K562 (cell line): Measurements from ENCODE around the gene DDX43. TPM values are rescaled to one million over a fixed set of nuclear protein-coding genes. Genes with fewer than 3 reads are reported as not detected.

ENCODE experiments used
- ATAC-seq: fragments of 200-7000 bp; cut with Tn5 transposase; 3 replicates; pipeline ENCODE4 v1.9.1; 2020; ENCODE audit warnings: moderate library complexity
- BruUV-seq: library from RNA; stranded (reverse); fragments of 400-500 nt; replicated peaks from 2 replicates; lab custom pipeline; 2021; lab: Mats Ljungman, UMichigan
- CTCF ChIA-PET: fragments of 300-600 bp; formaldehyde crosslinking; extraction: SDS; loops from one replicate; lab custom pipeline; 2021; ENCODE audit warnings: low intra/inter-chr PET ratio; lab: Yijun Ruan, JAX
- POLR2A ChIA-PET: fragments of 300-600, 350-650 bp; sonication (Branson Sonifier 250); formaldehyde crosslinking; extraction: SDS; loops from one replicate; lab custom pipeline; 2021; ENCODE audit warnings: antibody characterized with exemption, inconsistent platforms; lab: Yijun Ruan, JAX
- DNase-seq, 4 experiments: peaks; one replicate each; pipeline versions ENCODE4 v3.0.0 to v3.0.0-alpha.2; 2011 to 2018; ENCODE audit warnings: low spot score in 3 of 4, mixed read lengths in 3 of 4; ENCODE audit errors: extremely low read depth in 1 of 4
- FAIRE-seq: peaks from 2 replicates; lab custom pipeline; 2011; peaks lifted over from hg19 to GRCh38; lab: Jason Lieb, UNC
- H2AFZ ChIP-seq: 2 replicates; pipeline ENCODE4 v1.6.0; 2011; ENCODE audit warnings: low read depth, low read length, control low read depth, inconsistent platforms
- H3K27ac ChIP-seq: fragments of 200-600 bp; 3 replicates; pipeline ENCODE4 v1.8.0; 2011; ENCODE audit warnings: low read depth, mild to moderate bottlenecking, control low read depth, inconsistent platforms, low read length, moderate library complexity, mixed read lengths; ENCODE audit errors: extremely low read depth
- H3K27me3 ChIP-seq, 2 experiments: fragments of 300-600 bp in 1 of 2; 2 replicates in 1 of 2; 3 replicates in 1 of 2; pipeline versions ENCODE4 v1.6.0 to v1.8.0; 2011; ENCODE audit warnings: inconsistent platforms in 2 of 2, low read length in 2 of 2, mild to moderate bottlenecking in 1 of 2, mixed read lengths in 1 of 2, moderate library complexity in 1 of 2; ENCODE audit not compliant: control insufficient read depth in 2 of 2, insufficient read depth in 2 of 2
- H3K36me3 ChIP-seq: fragments of 300-600 bp; 3 replicates; pipeline ENCODE4 v1.8.0; 2011; ENCODE audit warnings: mild to moderate bottlenecking, low read length, inconsistent platforms; ENCODE audit not compliant: control insufficient read depth, insufficient read depth
- H3K4me1 ChIP-seq, 2 experiments: fragments of 200-600 bp in 1 of 2; replicated peaks in 1 of 2; 2 replicates in 1 of 2; 3 replicates in 1 of 2; pipeline versions ENCODE4 v1.5.1 to v1.8.0; 2011; ENCODE audit warnings: inconsistent platforms in 2 of 2, low read length in 2 of 2, mild to moderate bottlenecking in 1 of 2, mixed read lengths in 1 of 2, moderate library complexity in 1 of 2; ENCODE audit not compliant: control insufficient read depth in 2 of 2, insufficient read depth in 2 of 2
- H3K4me2 ChIP-seq: 2 replicates; pipeline ENCODE4 v1.6.1; 2011; ENCODE audit warnings: low read length, control low read depth, inconsistent platforms, mixed read lengths; ENCODE audit not compliant: insufficient read depth
- H3K4me3 ChIP-seq: fragments of 200-600 bp; sonication (generic), shearing (Covaris generic); 2 replicates; pipeline ENCODE4 v1.5.1; 2016; ENCODE audit warnings: control low read depth, inconsistent platforms
- H3K79me2 ChIP-seq: fragments of 200-600 bp; 3 replicates; pipeline ENCODE4 v1.8.0; 2011; ENCODE audit warnings: low read length, inconsistent platforms; ENCODE audit not compliant: control insufficient read depth, insufficient read depth
- H3K9ac ChIP-seq, 2 experiments: 2 replicates each; pipeline versions ENCODE4 v1.6.0 to v1.6.1; 2011; ENCODE audit warnings: low read depth in 2 of 2, low read length in 2 of 2, control low read depth in 1 of 2, inconsistent platforms in 1 of 2, mild to moderate bottlenecking in 1 of 2, mixed read lengths in 1 of 2; ENCODE audit not compliant: insufficient read depth in 1 of 2
- H3K9me1 ChIP-seq: one replicate; pipeline ENCODE4 v1.6.0; 2011; ENCODE audit warnings: inconsistent platforms, mild to moderate bottlenecking, low read length, moderate library complexity; ENCODE audit not compliant: control insufficient read depth, insufficient read depth
- H3K9me3 ChIP-seq: replicated peaks from 2 replicates; pipeline ENCODE4 v1.5.1; 2011; ENCODE audit warnings: low read depth, low read length, inconsistent platforms; ENCODE audit not compliant: control insufficient read depth, insufficient read depth
- H4K20me1 ChIP-seq: replicated peaks from 2 replicates; pipeline ENCODE4 v1.6.1; 2011; ENCODE audit warnings: low read length, inconsistent platforms, mixed read lengths; ENCODE audit not compliant: control insufficient read depth, insufficient read depth
- ARNT ChIP-seq, 2 experiments: fragments of 450-650 bp; IDR thresholded peaks; 2 replicates each; pipeline ENCODE4 v1.6.1; 2016; ENCODE audit warnings: mild to moderate bottlenecking in 1 of 2
- NRF1 ChIP-seq, 2 experiments: fragments of 450-650 bp; IDR thresholded peaks in 1 of 2; conservative IDR thresholded peaks in 1 of 2; 2 replicates each; pipeline ENCODE4 v1.6.1; 2014; ENCODE audit warnings: mild to moderate bottlenecking in 2 of 2
- ZBTB33 ChIP-seq: sonication (generic); formaldehyde crosslinking; IDR thresholded peaks from 2 replicates; pipeline ENCODE4 v1.8.1; 2023; ENCODE audit warnings: mild to moderate bottlenecking, missing genetic modification reagents
- ZNF717 ChIP-seq: fragments of 250-450 bp; sonication (Bioruptor Pico); IDR thresholded peaks from 2 replicates; pipeline ENCODE4 v1.5.0; 2021
- WGBS: fragments of 100-300 bp; shearing (Covaris generic); methylation state at CpG from one replicate; pipeline ENCODE4 v1.1.6; 2016; ENCODE audit warnings: low coverage, mixed read lengths; ENCODE audit not compliant: insufficient coverage; ENCODE audit errors: missing lambda C conversion rate; 5-methylcytosine and 5-hydroxymethylcytosine counted together
- in situ Hi-C: fragments of 300-500 bp; cut with MboI; formaldehyde crosslinking; loops from 4 replicates; pipeline ENCODE4 v1.15.0; 2018; ENCODE audit warnings: inconsistent platforms, mixed read lengths
- intact Hi-C: fragments of 100-400 bp; cut with micrococcal nuclease; formaldehyde crosslinking; loops from 2 replicates; pipeline ENCODE4 v1.14.2; 2022
- polyA plus RNA-seq, 8 experiments: library from polyadenylated mRNA; depleted of rRNA in 4 of 8; stranded (reverse) in 5 of 8; unstranded in 3 of 8; fragments of >200 nt; fragmentation: Nextera tagmentation in 2 of 8; fragmentation: Illumina TruSeq in 1 of 8; extraction: Ambion mirVana in 2 of 8; extraction: Trizol in 1 of 8; gene quantifications; 2 replicates each; pipeline versions ENCODE4 v1.2.1 to v1.2.3, GENCODE V29; 2011 to 2014; ENCODE audit warnings: inconsistent platforms in 1 of 8, missing spikeins in 1 of 8
- total RNA-seq, 7 experiments: library from RNA; depleted of rRNA in 6 of 7; stranded (reverse); fragments of >200 nt in 6 of 7; fragmentation: Illumina TruSeq in 2 of 7; extraction: Trizol in 2 of 7; gene quantifications; 2 replicates each; pipeline versions ENCODE4 v1.2.1 to v1.2.3, GENCODE V29; 2011 to 2021; ENCODE audit warnings: low replicate concordance in 1 of 7

DDX43 gene
- total and polyA plus RNA-seq, 9 of the 15 experiments (the other 6 are each of a cell fraction or from before 2014, with no cell fraction given), result 0.07 to 0.88 (median 0.25) TPM

GRCh38 chr6:73443555-73443954 lies 48.9 kb downstream of the DDX43 start (continued):
- TF ChIP-seq ZNF717 (CRISPR knock-in tag), result no peak
- no peak for TF ChIP-seq ARNT (IDR thresholded peaks at IDR 0.05)

DNA sequence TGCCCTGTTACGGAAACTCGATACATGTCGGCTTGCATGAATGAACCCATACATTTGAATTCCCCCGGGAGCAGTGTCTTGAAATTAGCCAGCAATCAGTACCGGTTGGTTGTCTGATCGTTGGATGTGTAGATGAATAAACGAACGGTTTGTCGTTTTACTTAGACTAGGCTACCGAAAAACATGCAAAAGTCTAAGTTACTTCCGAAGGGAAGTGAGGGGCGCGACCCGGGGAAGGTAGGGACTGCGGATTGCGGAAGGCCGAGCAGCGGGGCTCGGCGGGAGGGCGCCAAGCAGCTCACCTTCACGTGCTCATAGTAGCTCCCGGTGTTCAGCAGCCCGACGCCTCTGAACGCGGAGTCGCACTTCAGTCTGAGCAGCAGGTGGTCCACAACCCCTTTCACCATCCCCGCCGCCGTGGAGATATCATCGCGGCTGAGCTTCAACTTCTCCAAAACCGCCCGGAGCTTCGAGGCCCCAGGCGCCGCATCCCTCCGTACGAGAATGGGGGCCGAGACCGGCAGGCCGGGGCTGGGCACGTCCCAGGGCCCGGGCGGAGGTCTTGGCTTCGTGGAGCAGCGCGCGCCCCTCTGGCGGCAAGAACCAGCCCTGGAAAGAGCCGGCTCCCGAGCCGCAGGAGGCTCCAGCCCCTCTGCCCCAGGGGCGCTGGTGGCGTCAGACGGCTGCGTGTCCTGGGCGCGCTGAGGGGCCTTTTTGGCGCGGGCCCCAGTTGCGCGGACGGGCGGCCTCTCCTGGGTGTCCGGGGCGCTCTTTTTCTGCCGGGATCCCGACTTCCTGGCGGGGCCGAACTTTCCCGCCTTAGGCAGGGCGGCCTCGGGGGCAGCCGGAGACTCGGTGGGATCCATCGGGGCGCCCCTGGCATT lies 56.8 kb downstream of the DDX43 start:
- FAIRE-seq (no peak), DNase-seq (no peak), ATAC-seq (no peak)
- H3K36me3 ChIP-seq, result no peaks in the 10 kb centered on the region
- H3K27me3 ChIP-seq, result no peaks in the 10 kb centered on the region
- in situ Hi-C loops (no loop called here), intact Hi-C loops (no loop called here)
- no peak overlapping the region for H3K4me3 ChIP-seq
- H3K9me3 ChIP-seq, result no peaks in the 10 kb centered on the region; the same call in none of the 2 replicates
- 92% methylated on average over 35 of the region's 79 CpGs for WGBS
- TF ChIP-seq ZBTB33, result peak; percentile 90
- TF ChIP-seq NRF1 (conservative IDR thresholded peaks at IDR 0.05 in 1 of 2, IDR thresholded peaks at IDR 0.05 in 1 of 2), result no peak
- ChIA-PET POLR2A (no interaction called here), CTCF (no interaction called here)
- H2AFZ ChIP-seq, result no peak overlapping the region
- peaks cover 3 to 6% of the 10 kb centered on the region in 2 experiments; a peak in 3 of 5 replicates for H3K4me1 ChIP-seq
- no peak overlapping the region for H3K4me2 ChIP-seq
- H3K9ac ChIP-seq, result no peak overlapping the region
- no peaks in the 10 kb centered on the region for H3K9me1 ChIP-seq
- BruUV-seq, result no TSS peak
- no peak overlapping the region for H3K27ac ChIP-seq
- no peaks in the 10 kb centered on the region for H4K20me1 ChIP-seq
- H3K79me2 ChIP-seq, result no peaks in the 10 kb centered on the region
